HuH-7 (cell line): Measurements from ENCODE around the gene EMP2.

ENCODE experiments used
- DNase-seq: peaks from one replicate; pipeline ENCODE4 v3.0.0; 2011; ENCODE audit warnings: low spot score

Gene EMP2

GRCh38 chr16:10490141-10490540, 90.3 kb downstream of the EMP2 start:
- no peak for DNase-seq

- DNase-seq = no peak
Observed at GRCh38 chr16:10485698-10486382, 94.6 kb downstream of the EMP2 start.

GRCh38 chr16:10485159-10485558, 95.2 kb downstream of the EMP2 start:
- no peak for DNase-seq

GRCh38 chr16:10480151-10480550, 100.2 kb downstream of the EMP2 start:
- no peak for DNase-seq
